Endothelial cell of umbilical vein (primary cell): ENCODE results near the gene KLHL26. TPM values are rescaled to one million over a fixed set of nuclear protein-coding genes. Genes with fewer than 3 reads are reported as not detected.
A peak's percentile ranks its signal among the peaks of the same experiment; 100 is the strongest.

Source experiments
- BruUV-seq: library from RNA; stranded (reverse); fragments of 400-500 nt; replicated peaks from 2 replicates; lab custom pipeline; 2021; lab: Mats Ljungman, UMichigan
- CTCF ChIA-PET: fragments of 300-600, 350-600 bp; sonication (Branson Sonifier 250); formaldehyde crosslinking; loops from one replicate; lab custom pipeline; 2021; ENCODE audit warnings: antibody characterized with exemption, inconsistent platforms; lab: Charles Lee
- POLR2A ChIA-PET: fragments of 300-600, 350-600 bp; sonication (Branson Sonifier 250); formaldehyde crosslinking; loops from one replicate; lab custom pipeline; 2021; ENCODE audit warnings: antibody characterized with exemption, inconsistent platforms; lab: Charles Lee
- DNase-seq: peaks from one replicate; pipeline ENCODE4 v3.0.0-alpha.2; 2011; ENCODE audit warnings: low read depth, low spot score
- FAIRE-seq: peaks from 2 replicates; lab custom pipeline; 2011; peaks lifted over from hg19 to GRCh38; lab: Jason Lieb, UNC
- H2AFZ ChIP-seq: 2 replicates; pipeline ENCODE4 v1.6.0; 2012; ENCODE audit warnings: low read depth, low read length, control low read depth, inconsistent platforms
- H3K27ac ChIP-seq: 2 replicates; pipeline ENCODE4 v1.5.1; 2011; ENCODE audit warnings: low read depth, mild to moderate bottlenecking, control low read depth, low read length, moderate library complexity; ENCODE audit not compliant: insufficient read depth
- H3K27me3 ChIP-seq, 2 experiments: 2 replicates each; pipeline versions ENCODE4 v1.6.0 to v1.6.1; 2011; ENCODE audit warnings: low read length in 2 of 2, mixed read lengths in 1 of 2; ENCODE audit not compliant: control insufficient read depth in 2 of 2, insufficient read depth in 2 of 2
- H3K36me3 ChIP-seq, 2 experiments: 2 replicates in 1 of 2; 3 replicates in 1 of 2; pipeline ENCODE4 v1.5.1; 2011; ENCODE audit warnings: low read length in 2 of 2, mild to moderate bottlenecking in 1 of 2, moderate library complexity in 1 of 2; ENCODE audit not compliant: control insufficient read depth in 2 of 2, insufficient read depth in 2 of 2; ENCODE audit errors: extremely low read depth in 1 of 2
- H3K4me1 ChIP-seq: 3 replicates; pipeline ENCODE4 v1.5.1; 2011; ENCODE audit warnings: mild to moderate bottlenecking, low read length; ENCODE audit not compliant: control insufficient read depth, insufficient read depth; ENCODE audit errors: extremely low read depth
- H3K4me2 ChIP-seq: 2 replicates; pipeline ENCODE4 v1.6.1; 2011; ENCODE audit warnings: low read length, control low read depth, mixed read lengths; ENCODE audit not compliant: insufficient read depth
- H3K4me3 ChIP-seq, 3 experiments: fragments of 200-600 bp in 1 of 3; sonication (generic), shearing (Covaris generic) in 1 of 3; replicated peaks in 1 of 3; 2 replicates each; pipeline ENCODE4 v1.5.1; 2011 to 2016; ENCODE audit warnings: control low read depth in 3 of 3, low read length in 3 of 3, mild to moderate bottlenecking in 2 of 3, inconsistent platforms in 1 of 3, low read depth in 1 of 3, moderate library complexity in 1 of 3; ENCODE audit not compliant: insufficient read depth in 1 of 3
- H3K79me2 ChIP-seq: 2 replicates; pipeline ENCODE4 v1.6.0; 2012; ENCODE audit warnings: low read length, inconsistent platforms; ENCODE audit not compliant: control insufficient read depth, insufficient read depth
- H3K9ac ChIP-seq: replicated peaks from 2 replicates; pipeline ENCODE3; 2011; ENCODE audit warnings: low read length, control low read depth; ENCODE audit not compliant: insufficient read depth; ENCODE audit errors: extremely low read depth
- H3K9me1 ChIP-seq: replicated peaks from 3 replicates; pipeline ENCODE4 v1.6.0; 2011; ENCODE audit warnings: mild to moderate bottlenecking, low read length; ENCODE audit not compliant: control insufficient read depth, insufficient read depth; ENCODE audit errors: extremely low read depth
- H3K9me3 ChIP-seq: replicated peaks from 2 replicates; pipeline ENCODE4 v1.5.1; 2012; ENCODE audit warnings: low read length, inconsistent platforms; ENCODE audit not compliant: control insufficient read depth, insufficient read depth
- H4K20me1 ChIP-seq: replicated peaks from 2 replicates; pipeline ENCODE3; 2011; ENCODE audit warnings: mild to moderate bottlenecking, low read length; ENCODE audit not compliant: control insufficient read depth, insufficient read depth; ENCODE audit errors: extremely low read depth
- JUN ChIP-seq: IDR thresholded peaks from 2 replicates; pipeline ENCODE4 v1.6.1; 2011; ENCODE audit warnings: borderline replicate concordance, low read depth; ENCODE audit not compliant: insufficient read length, insufficient read depth
- dilution Hi-C: fragments of 300-500 bp; cut with MboI; formaldehyde crosslinking; loops from one replicate; pipeline ENCODE4 v1.15.0; 2019; ENCODE audit warnings: low sequenced_read_pairs; ENCODE audit not compliant: extremely low pct_ligation_motif_present
- intact Hi-C: fragments of 100-400 bp; cut with micrococcal nuclease; formaldehyde crosslinking; loops from one replicate; pipeline ENCODE4 v1.10.0; 2022
- polyA plus RNA-seq, 4 experiments: library from polyadenylated mRNA; depleted of rRNA in 3 of 4; stranded (reverse) in 3 of 4; unstranded in 1 of 4; fragments of >200 nt; gene quantifications; 2 replicates each; pipeline versions ENCODE4 v1.2.1 to v1.2.3, GENCODE V29; 2011 to 2012; ENCODE audit warnings: missing spikeins in 1 of 4
- total RNA-seq: library from RNA; stranded (reverse); gene quantifications from 2 replicates; pipeline ENCODE4 v1.2.3, GENCODE V29; 2021
- TF ChIP-seq, protein P1 (sequence below), 2 donors: IDR thresholded peaks; 1 replicate in 1 of 2; 2 replicates in 1 of 2; pipeline ENCODE4 v1.5.1; 2011; ENCODE audit warnings: low read length in 2 of 2, mild to moderate bottlenecking in 2 of 2, moderate library complexity in 2 of 2, control low read depth in 1 of 2, inconsistent platforms in 1 of 2, low read depth in 1 of 2; ENCODE audit not compliant: insufficient read depth in 1 of 2; ENCODE audit errors: extremely low read depth in 1 of 2

KLHL26 gene
- total and polyA plus RNA-seq, 2 donors (not counting 3 experiments of a cell fraction or from before 2014, with no cell fraction given): 2.4 to 6.2 TPM

DNA sequence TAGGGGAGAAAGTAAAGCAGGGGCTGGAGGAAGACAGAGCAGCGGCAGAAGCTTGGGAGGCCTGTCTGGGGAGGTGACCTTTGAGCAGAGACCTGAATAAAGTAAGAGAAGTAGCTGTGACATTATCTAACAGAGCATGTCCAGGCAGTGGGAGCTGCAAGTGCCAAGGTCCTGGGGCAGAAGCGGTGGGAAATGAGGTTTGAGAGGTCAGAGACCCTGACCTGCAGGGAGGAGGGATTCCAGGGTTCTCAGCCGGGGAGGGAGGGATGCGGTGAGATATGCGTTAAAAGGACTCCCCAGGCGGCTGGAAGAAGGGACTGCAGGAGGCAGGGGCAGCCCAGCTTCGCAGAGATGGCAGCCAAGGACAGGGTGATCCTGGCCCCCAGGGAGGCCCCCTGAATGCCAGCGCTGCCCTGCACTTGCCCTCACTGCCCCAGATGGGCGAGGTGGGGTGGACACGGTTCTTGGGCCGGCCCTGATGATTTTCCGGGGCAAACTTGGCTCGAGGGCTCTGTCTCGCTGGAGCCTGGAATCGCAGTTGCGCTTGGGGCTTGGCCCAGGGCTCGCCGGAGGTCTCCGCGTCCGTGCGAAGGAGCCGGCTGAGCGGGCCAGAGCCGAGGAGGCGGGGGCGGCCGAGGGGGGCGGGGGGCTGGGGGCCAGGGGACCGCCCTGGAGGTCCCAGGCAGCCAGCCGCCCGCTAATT lies 33.4 kb upstream of the KLHL26 start:
- H2AFZ ChIP-seq: no peak overlapping the region
- CTCF ChIA-PET: interaction anchor here (1.3 kb wide), 1 partner anchor 10 kb away, joined by 11 read pairs; no protein-coding TSS in a partner anchor
- no TSS peak for BruUV-seq

More for the DNA sequence above, 33.4 kb upstream of the KLHL26 start:
- Histone ChIP-seq H3K79me2 (no peaks in the 10 kb centered on the region), H3K4me1 (no peaks in the 10 kb centered on the region), H3K9me1 (no peaks in the 10 kb centered on the region), H3K27ac (no peak overlapping the region), H3K27me3 (peaks cover 39 to 46% of the 10 kb centered on the region in 2 experiments), H4K20me1 (no peaks in the 10 kb centered on the region), H3K4me2 (no peak overlapping the region), H3K36me3 (no peaks in the 10 kb centered on the region), H3K9me3 (no peaks in the 10 kb centered on the region), H3K4me3 (no peak overlapping the region), H3K9ac (no peak overlapping the region)
- dilution Hi-C loops (no loop called here), intact Hi-C loops (loop anchor here (5.0 kb wide), 1 partner anchor 44 kb away; no protein-coding TSS in a partner anchor)
- POLR2A ChIA-PET: no interaction called here
- DNase-seq (no peak), FAIRE-seq (no peak)
- TF ChIP-seq JUN: no peak
- TF ChIP-seq, protein P1, sequence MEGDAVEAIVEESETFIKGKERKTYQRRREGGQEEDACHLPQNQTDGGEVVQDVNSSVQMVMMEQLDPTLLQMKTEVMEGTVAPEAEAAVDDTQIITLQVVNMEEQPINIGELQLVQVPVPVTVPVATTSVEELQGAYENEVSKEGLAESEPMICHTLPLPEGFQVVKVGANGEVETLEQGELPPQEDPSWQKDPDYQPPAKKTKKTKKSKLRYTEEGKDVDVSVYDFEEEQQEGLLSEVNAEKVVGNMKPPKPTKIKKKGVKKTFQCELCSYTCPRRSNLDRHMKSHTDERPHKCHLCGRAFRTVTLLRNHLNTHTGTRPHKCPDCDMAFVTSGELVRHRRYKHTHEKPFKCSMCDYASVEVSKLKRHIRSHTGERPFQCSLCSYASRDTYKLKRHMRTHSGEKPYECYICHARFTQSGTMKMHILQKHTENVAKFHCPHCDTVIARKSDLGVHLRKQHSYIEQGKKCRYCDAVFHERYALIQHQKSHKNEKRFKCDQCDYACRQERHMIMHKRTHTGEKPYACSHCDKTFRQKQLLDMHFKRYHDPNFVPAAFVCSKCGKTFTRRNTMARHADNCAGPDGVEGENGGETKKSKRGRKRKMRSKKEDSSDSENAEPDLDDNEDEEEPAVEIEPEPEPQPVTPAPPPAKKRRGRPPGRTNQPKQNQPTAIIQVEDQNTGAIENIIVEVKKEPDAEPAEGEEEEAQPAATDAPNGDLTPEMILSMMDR (IDR thresholded peaks at IDR 0.05; ENCODE audit: extremely low read depth in 1 of 2, insufficient read depth in 1 of 2, low read depth in 1 of 2, low read length in 2 of 2): peak; percentile 12 to 42
